Endodermal cell (in vitro differentiated cells): ENCODE measurements around the gene RUNX2. TPM values are rescaled to one million over a fixed set of nuclear protein-coding genes. Genes with fewer than 3 reads are reported as not detected.

Experiments
- DNase-seq: peaks from one replicate; pipeline ENCODE4 v3.0.0-alpha.2; 2017
- H3K27ac ChIP-seq: 2 replicates; pipeline ENCODE4 v1.5.1; 2013; ENCODE audit warnings: mild to moderate bottlenecking, low read depth, low read length, moderate library complexity
- H3K27me3 ChIP-seq: 2 replicates; pipeline ENCODE4 v1.6.1; 2013; ENCODE audit warnings: mild to moderate bottlenecking, low read length, moderate library complexity; ENCODE audit not compliant: insufficient read depth, control insufficient read depth, poor library complexity, severe bottlenecking
- H3K36me3 ChIP-seq: 2 replicates; pipeline ENCODE4 v1.7.0; 2013; ENCODE audit warnings: mild to moderate bottlenecking, low read length, moderate library complexity; ENCODE audit not compliant: control insufficient read depth, insufficient read depth
- H3K4me1 ChIP-seq: one replicate; pipeline ENCODE4 v1.7.0; 2013; ENCODE audit warnings: low read length; ENCODE audit not compliant: control insufficient read depth, insufficient read depth
- H3K4me3 ChIP-seq: 2 replicates; pipeline ENCODE4 v1.5.1; 2013; ENCODE audit warnings: mild to moderate bottlenecking, low read length, moderate library complexity
- H3K9ac ChIP-seq: 2 replicates; pipeline ENCODE4 v1.6.1; 2013; ENCODE audit warnings: mild to moderate bottlenecking, low read length, moderate library complexity; ENCODE audit not compliant: poor library complexity, severe bottlenecking; ENCODE audit errors: extremely low read depth
- H3K9me3 ChIP-seq: 2 replicates; pipeline ENCODE4 v1.6.1; 2013; ENCODE audit warnings: mild to moderate bottlenecking, low read length, moderate library complexity; ENCODE audit not compliant: control insufficient read depth
- H3K27ac Mint-ChIP-seq: 2 replicates; pipeline ENCODE4 v1.8.0; 2020; ENCODE audit warnings: mixed read lengths
- H3K27me3 Mint-ChIP-seq: 2 replicates; pipeline ENCODE4 v1.8.0; 2021; ENCODE audit warnings: mild to moderate bottlenecking, mixed read lengths; ENCODE audit not compliant: insufficient read depth
- H3K36me3 Mint-ChIP-seq: 2 replicates; pipeline ENCODE4 v1.8.0; 2020; ENCODE audit warnings: low read depth, mixed read lengths
- H3K4me1 Mint-ChIP-seq: 2 replicates; pipeline ENCODE4 v1.8.0; 2020; ENCODE audit warnings: mixed read lengths
- H3K4me3 Mint-ChIP-seq: 2 replicates; pipeline ENCODE4 v1.8.0; 2020; ENCODE audit warnings: mild to moderate bottlenecking, moderate library complexity, mixed read lengths
- H3K9me3 Mint-ChIP-seq: 2 replicates; pipeline ENCODE4 v1.8.0; 2020; ENCODE audit warnings: mild to moderate bottlenecking, mixed read lengths
- WGBS, 2 experiments: methylation state at CpG; one replicate each; pipeline versions ENCODE4 v1.1.5 to v1.1.7; 2013; ENCODE audit warnings: missing lambda C conversion rate in 2 of 2, mixed read lengths in 1 of 2; ENCODE audit not compliant: insufficient coverage in 1 of 2, insufficient read length in 1 of 2; 5-methylcytosine and 5-hydroxymethylcytosine counted together
- total RNA-seq, 2 donors: library from RNA; stranded (reverse); fragmentation: NEBNext Ultra II Directional in 1 of 2; extraction: Animal tissue kit (Norgen Biotek cat#: 25700) in 1 of 2; gene quantifications; 2 replicates in 1 of 2; 3 replicates in 1 of 2; pipeline ENCODE4 v1.2.1, GENCODE V29; 2021
- TF ChIP-seq, protein P1 (sequence below): fragments of 200-600 bp; sonication (generic); conservative IDR thresholded peaks from 2 replicates; pipeline ENCODE4 v1.5.0; 2021; ENCODE audit warnings: antibody characterized with exemption, mild to moderate bottlenecking

RUNX2 gene
- total RNA-seq, 2 donors from 2014 or later: 0.18 to 0.26 TPM

DNA sequence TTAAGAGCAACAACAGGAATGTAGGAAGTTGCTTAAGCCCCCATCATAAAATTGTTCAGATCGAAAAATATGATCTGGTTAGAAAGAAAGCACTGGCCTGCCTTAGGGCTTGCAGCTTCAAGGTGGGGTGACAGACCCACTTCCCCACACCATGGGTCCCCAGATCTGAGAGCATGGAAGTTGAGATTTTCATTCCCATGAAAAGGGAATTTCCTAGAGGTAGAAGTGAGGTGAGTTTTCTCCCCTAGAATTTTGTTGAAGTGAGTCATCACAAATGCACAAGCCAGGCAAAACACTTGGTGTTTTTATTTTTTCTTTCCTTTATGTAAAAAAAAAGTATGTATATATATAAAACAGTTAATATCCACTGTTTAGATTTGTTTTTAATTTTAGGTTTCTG lies 263.2 kb downstream of the RUNX2 start:
- no peaks in the 10 kb centered on the region for H3K36me3 Mint-ChIP-seq
- peaks cover 30% of the 10 kb centered on the region for H3K4me1 Mint-ChIP-seq
- Histone ChIP-seq H3K27ac (no peak overlapping the region), H3K36me3 (no peaks in the 10 kb centered on the region), H3K9me3 (no peaks in the 10 kb centered on the region), H3K27me3 (no peaks in the 10 kb centered on the region), H3K4me3 (no peak overlapping the region), H3K9ac (no peak overlapping the region), H3K4me1 (peaks cover 10% of the 10 kb centered on the region)
- no peak for DNase-seq
- no peak overlapping the region for H3K4me3 Mint-ChIP-seq
- TF ChIP-seq, protein P1, sequence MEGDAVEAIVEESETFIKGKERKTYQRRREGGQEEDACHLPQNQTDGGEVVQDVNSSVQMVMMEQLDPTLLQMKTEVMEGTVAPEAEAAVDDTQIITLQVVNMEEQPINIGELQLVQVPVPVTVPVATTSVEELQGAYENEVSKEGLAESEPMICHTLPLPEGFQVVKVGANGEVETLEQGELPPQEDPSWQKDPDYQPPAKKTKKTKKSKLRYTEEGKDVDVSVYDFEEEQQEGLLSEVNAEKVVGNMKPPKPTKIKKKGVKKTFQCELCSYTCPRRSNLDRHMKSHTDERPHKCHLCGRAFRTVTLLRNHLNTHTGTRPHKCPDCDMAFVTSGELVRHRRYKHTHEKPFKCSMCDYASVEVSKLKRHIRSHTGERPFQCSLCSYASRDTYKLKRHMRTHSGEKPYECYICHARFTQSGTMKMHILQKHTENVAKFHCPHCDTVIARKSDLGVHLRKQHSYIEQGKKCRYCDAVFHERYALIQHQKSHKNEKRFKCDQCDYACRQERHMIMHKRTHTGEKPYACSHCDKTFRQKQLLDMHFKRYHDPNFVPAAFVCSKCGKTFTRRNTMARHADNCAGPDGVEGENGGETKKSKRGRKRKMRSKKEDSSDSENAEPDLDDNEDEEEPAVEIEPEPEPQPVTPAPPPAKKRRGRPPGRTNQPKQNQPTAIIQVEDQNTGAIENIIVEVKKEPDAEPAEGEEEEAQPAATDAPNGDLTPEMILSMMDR: no peak
- 85 to 100% methylated on average over 1 of the region's 1 CpG for WGBS, 2 experiments
- no peaks in the 10 kb centered on the region for H3K9me3 Mint-ChIP-seq
- H3K27me3 Mint-ChIP-seq: no peaks in the 10 kb centered on the region
- no peak overlapping the region for H3K27ac Mint-ChIP-seq

DNA sequence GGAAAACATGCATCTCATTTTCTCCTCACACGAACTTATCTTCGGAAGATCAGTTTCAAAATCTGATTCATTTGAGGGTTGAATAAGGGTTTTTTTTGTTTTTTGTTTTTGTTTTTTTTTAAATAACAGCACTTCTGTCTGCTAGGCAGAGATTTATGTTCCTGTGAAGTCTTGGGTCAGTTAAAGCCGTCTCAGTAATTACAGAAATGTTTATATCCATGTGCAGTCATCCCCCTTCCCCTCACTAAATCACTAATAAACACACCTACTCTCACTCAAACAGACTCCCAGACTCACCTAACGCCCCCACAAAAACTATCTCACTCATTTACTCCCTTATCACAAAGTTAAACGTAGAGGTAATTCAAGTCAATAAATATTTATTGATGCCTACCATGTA lies 263.8 kb downstream of the RUNX2 start:
- Mint-ChIP-seq H3K9me3 (no peaks in the 10 kb centered on the region), H3K27me3 (no peaks in the 10 kb centered on the region), H3K4me1 (peaks cover 26% of the 10 kb centered on the region), H3K36me3 (no peaks in the 10 kb centered on the region), H3K4me3 (no peak overlapping the region), H3K27ac (no peak overlapping the region)
- no peak overlapping the region for H3K4me3 ChIP-seq
- no peaks in the 10 kb centered on the region for H3K36me3 ChIP-seq
- no peaks in the 10 kb centered on the region for H3K9me3 ChIP-seq
- H3K4me1 ChIP-seq: peaks cover 10% of the 10 kb centered on the region
- TF ChIP-seq, protein P1: no peak
- DNase-seq: no peak
- no peak overlapping the region for H3K27ac ChIP-seq
- H3K9ac ChIP-seq: no peak overlapping the region
- WGBS, 2 experiments: 82% methylated on average over 5 of the region's 5 CpGs; no CpG with 5 or more reads in 1 of the 2 experiments
- no peaks in the 10 kb centered on the region for H3K27me3 ChIP-seq

DNA sequence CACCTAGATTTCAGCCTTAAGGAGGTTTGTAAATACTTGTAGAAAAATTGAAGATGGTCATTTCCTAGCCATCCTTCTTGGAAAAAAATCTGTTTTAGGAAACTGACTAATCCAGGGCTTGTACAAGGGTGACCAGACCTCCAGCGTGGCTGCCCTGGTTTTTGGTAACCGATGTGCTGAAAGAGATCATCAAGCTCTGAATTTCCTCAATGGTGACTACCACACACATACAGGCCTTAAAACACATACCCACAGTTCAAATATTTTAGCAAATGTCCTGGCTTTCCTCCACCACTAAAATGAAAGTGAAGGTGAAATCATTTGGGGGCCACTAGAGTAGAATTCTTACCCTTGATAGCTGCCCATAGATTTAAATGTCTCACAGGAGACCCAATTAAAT lies 264.9 kb downstream of the RUNX2 start:
- no peaks in the 10 kb centered on the region for H3K36me3 Mint-ChIP-seq
- H3K27me3 Mint-ChIP-seq: no peaks in the 10 kb centered on the region
- H3K4me1 Mint-ChIP-seq: peaks cover 15% of the 10 kb centered on the region
- DNase-seq: no peak
- no peak overlapping the region for H3K4me3 ChIP-seq
- no peak overlapping the region for H3K27ac ChIP-seq
- no peak overlapping the region for H3K27ac Mint-ChIP-seq
- no peak overlapping the region for H3K9ac ChIP-seq
- TF ChIP-seq, protein P1: no peak
- 89 to 100% methylated on average over 2 of the region's 2 CpGs for WGBS, 2 experiments
- no peaks in the 10 kb centered on the region for H3K9me3 ChIP-seq
- peaks cover 3% of the 10 kb centered on the region for H3K4me1 ChIP-seq
- no peaks in the 10 kb centered on the region for H3K27me3 ChIP-seq
- H3K36me3 ChIP-seq: no peaks in the 10 kb centered on the region
- H3K9me3 Mint-ChIP-seq: no peaks in the 10 kb centered on the region
- H3K4me3 Mint-ChIP-seq: no peak overlapping the region
